GM12878 (cell line): ENCODE measurements around the gene FGFR1OP2. TPM values are rescaled to one million over a fixed set of nuclear protein-coding genes. Genes with fewer than 3 reads are reported as not detected.
A peak's percentile ranks its signal among the peaks of the same experiment; 100 is the strongest.

Experiments used
- ATAC-seq: fragments of 200-7000 bp; cut with Tn5 transposase; 3 replicates; pipeline ENCODE4 v1.9.1; 2020; ENCODE audit warnings: mild to moderate bottlenecking, moderate library complexity
- BruUV-seq: library from RNA; stranded (reverse); fragments of 400-500 nt; replicated peaks from 2 replicates; lab custom pipeline; 2021; lab: Mats Ljungman, UMichigan
- CTCF ChIA-PET: fragments of 300-600 bp; sonication (Branson Sonifier 250); formaldehyde crosslinking; extraction: SDS; loops from one replicate; lab custom pipeline; 2021; ENCODE audit warnings: inconsistent platforms; lab: Yijun Ruan, JAX
- POLR2A ChIA-PET: fragments of 350-600 bp; formaldehyde crosslinking; extraction: SDS; loops from one replicate; lab custom pipeline; 2021; ENCODE audit warnings: inconsistent platforms; lab: Charles Lee
- RAD21 ChIA-PET: fragments of 300-600 bp; sonication (Branson Sonifier 250); formaldehyde crosslinking; loops from one replicate; lab custom pipeline; 2023; ENCODE audit warnings: antibody characterized with exemption; ENCODE audit not compliant: unreplicated experiment; lab: Charles Lee
- SMC1A ChIA-PET: fragments of 300-600 bp; sonication (Branson Sonifier 250); formaldehyde crosslinking; loops from one replicate; lab custom pipeline; 2023; ENCODE audit not compliant: unreplicated experiment, uncharacterized antibody; lab: Charles Lee
- DNase-seq: peaks from one replicate; pipeline ENCODE4 v3.0.0-alpha.2; 2011; ENCODE audit warnings: low read depth, low spot score
- FAIRE-seq: peaks from 3 replicates; lab custom pipeline; 2011; peaks lifted over from hg19 to GRCh38; lab: Jason Lieb, UNC
- H2AFZ ChIP-seq: 2 replicates; pipeline ENCODE4 v1.6.0; 2011; ENCODE audit warnings: low read depth, low read length, control low read depth; ENCODE audit not compliant: control insufficient read depth
- H3K27ac ChIP-seq: 2 replicates; pipeline ENCODE4 v1.5.1; 2011; ENCODE audit warnings: control low read depth; ENCODE audit not compliant: control insufficient read depth, insufficient read depth
- H3K27me3 ChIP-seq, 2 experiments: replicated peaks in 1 of 2; 2 replicates each; pipeline versions ENCODE4 v1.6.0 to v1.6.1; 2011; ENCODE audit warnings: low read length in 1 of 2; ENCODE audit not compliant: control insufficient read depth in 2 of 2, insufficient read depth in 2 of 2
- H3K36me3 ChIP-seq, 2 experiments: 2 replicates each; pipeline ENCODE4 v1.5.1; 2011; ENCODE audit warnings: low read length in 1 of 2; ENCODE audit not compliant: control insufficient read depth in 2 of 2, insufficient read depth in 2 of 2
- H3K4me1 ChIP-seq: 2 replicates; pipeline ENCODE4 v1.6.1; 2011; ENCODE audit warnings: mild to moderate bottlenecking, low read length, moderate library complexity, mixed read lengths; ENCODE audit not compliant: control insufficient read depth, insufficient read depth
- H3K4me2 ChIP-seq: 2 replicates; pipeline ENCODE4 v1.6.0; 2011; ENCODE audit warnings: control low read depth; ENCODE audit not compliant: control insufficient read depth, insufficient read depth
- H3K4me3 ChIP-seq: fragments of 200-600 bp; sonication (generic); 2 replicates; pipeline ENCODE4 v1.5.1; 2016
- H3K79me2 ChIP-seq: 2 replicates; pipeline ENCODE4 v1.6.0; 2011; ENCODE audit warnings: low read length; ENCODE audit not compliant: control insufficient read depth, insufficient read depth
- H3K9ac ChIP-seq: 2 replicates; pipeline ENCODE4 v1.8.0; 2011; ENCODE audit warnings: low read length, control low read depth, mixed read lengths; ENCODE audit not compliant: control insufficient read depth, insufficient read depth
- H3K9me3 ChIP-seq: replicated peaks from 3 replicates; pipeline ENCODE4 v1.5.1; 2011; ENCODE audit warnings: mild to moderate bottlenecking, low read length; ENCODE audit not compliant: control insufficient read depth, insufficient read depth
- H4K20me1 ChIP-seq: 2 replicates; pipeline ENCODE4 v1.6.0; 2011; ENCODE audit not compliant: control insufficient read depth, insufficient read depth
- CBFB ChIP-seq: IDR thresholded peaks from 2 replicates; pipeline ENCODE4 v1.6.1; 2016; ENCODE audit warnings: antibody characterized with exemption, low read depth
- CBX3 ChIP-seq: fragments of 200-600 bp; sonication (generic); IDR thresholded peaks from 2 replicates; pipeline ENCODE4 v1.6.1; 2016; ENCODE audit warnings: low read depth, borderline replicate concordance
- E2F4 ChIP-seq: IDR thresholded peaks from 2 replicates; pipeline ENCODE4 v1.6.1; 2012; ENCODE audit warnings: low read depth, low read length, improper control_type of control experiment
- MEF2A ChIP-seq: IDR thresholded peaks from 2 replicates; pipeline ENCODE4 v1.6.1; 2011; ENCODE audit warnings: low read depth, mild to moderate bottlenecking, low read length, moderate library complexity; ENCODE audit not compliant: insufficient read depth
- PAX8 ChIP-seq: fragments of 450-650 bp; IDR thresholded peaks from 2 replicates; pipeline ENCODE4 v1.6.1; 2017; ENCODE audit warnings: mild to moderate bottlenecking, moderate library complexity
- SREBF2 ChIP-seq: IDR thresholded peaks from 2 replicates; pipeline ENCODE4 v1.6.1; 2012; ENCODE audit warnings: mild to moderate bottlenecking, low read length
- STAT1 ChIP-seq: fragments of 450-650 bp; conservative IDR thresholded peaks from 2 replicates; pipeline ENCODE4 v1.6.1; 2014; ENCODE audit warnings: antibody characterized with exemption, mild to moderate bottlenecking
- SUZ12 ChIP-seq: fragments of 200-600 bp; sonication (generic); IDR thresholded peaks from one replicate; pipeline ENCODE4 v1.6.1; 2018; ENCODE audit warnings: antibody characterized with exemption, mild to moderate bottlenecking; ENCODE audit not compliant: unreplicated experiment
- TCF7 ChIP-seq: IDR thresholded peaks from 2 replicates; pipeline ENCODE4 v1.6.1; 2014; ENCODE audit warnings: antibody characterized with exemption, borderline replicate concordance
- ZNF592 ChIP-seq: fragments of 450-650 bp; IDR thresholded peaks from 2 replicates; pipeline ENCODE4 v1.6.1; 2017; ENCODE audit warnings: mild to moderate bottlenecking, moderate library complexity
- whole genome bisulfite sequencing: methylation state at CpG from one replicate; pipeline ENCODE4 v1.1.6; 2016; ENCODE audit warnings: low lambda C conversion rate; ENCODE audit not compliant: insufficient replicate concordance, insufficient coverage; ENCODE audit errors: missing lambda C conversion rate; 5-methylcytosine and 5-hydroxymethylcytosine counted together
- in situ Hi-C: fragments of 300-500 bp; cut with MboI; formaldehyde crosslinking; loops from 9 replicates; pipeline ENCODE4 v1.14.3; 2018; ENCODE audit warnings: mixed read lengths
- intact Hi-C: fragments of 100-400 bp; cut with micrococcal nuclease; formaldehyde crosslinking; loops from one replicate; pipeline ENCODE4 v1.14.2; 2022; ENCODE audit not compliant: unreplicated experiment
- polyA plus RNA-seq, 11 experiments: library from polyadenylated mRNA; depleted of rRNA in 4 of 11; unstranded in 6 of 11; stranded (reverse) in 5 of 11; fragments of >200 nt; fragmentation: Nextera tagmentation in 4 of 11; fragmentation: Illumina TruSeq in 1 of 11; extraction: Ambion mirVana in 4 of 11; extraction: Trizol in 1 of 11; gene quantifications; 1 replicate in 1 of 11; 2 replicates in 10 of 11; pipeline versions ENCODE4 v1.2.1 to v1.2.3, GENCODE V29; 2011 to 2016; ENCODE audit warnings: inconsistent platforms in 2 of 11, missing spikeins in 2 of 11, low read depth in 1 of 11
- total RNA-seq, 4 experiments: library from RNA; depleted of rRNA in 3 of 4; stranded (reverse); fragments of >200 nt in 3 of 4; fragmentation: Illumina TruSeq in 1 of 4; extraction: Trizol in 1 of 4; gene quantifications; 2 replicates each; pipeline versions ENCODE4 v1.2.1 to v1.2.3, GENCODE V29; 2013 to 2021

The FGFR1OP2 gene
- total and polyA plus RNA-seq, 10 of the 15 experiments (the other 5 are each of a cell fraction or from before 2014, with no cell fraction given) = 28.5 to 59.1 (median 38.3) TPM

- no peak for FAIRE-seq
These were observed 32.2 kb upstream of the FGFR1OP2 start for GRCh38 chr12:26906024-26906423.

GRCh38 chr12:26906704-26907103, 31.6 kb upstream of the FGFR1OP2 start:
- ATAC-seq = peak; percentile 31; the same call in 2 of the 3 replicates
- no peak overlapping the region for H3K4me2 ChIP-seq
- H4K20me1 ChIP-seq = no peaks in the 10 kb centered on the region
- no peak overlapping the region for H3K27ac ChIP-seq
- ChIA-PET CTCF (no interaction called here), POLR2A (no interaction called here), RAD21 (no interaction called here), SMC1A (no interaction called here)
- in situ Hi-C loops = no loop called here
- H3K4me3 ChIP-seq = no peak overlapping the region
- no peak overlapping the region for H2AFZ ChIP-seq
- H3K9me3 ChIP-seq = peaks cover 2% of the 10 kb centered on the region; the same call in 2 of the 3 replicates
- no peak overlapping the region for H3K9ac ChIP-seq
- BruUV-seq = no TSS peak
- H3K4me1 ChIP-seq = no peaks in the 10 kb centered on the region
- H3K79me2 ChIP-seq = no peaks in the 10 kb centered on the region
- no peak for DNase-seq
- intact Hi-C loops = no loop called here
- no peaks in the 10 kb centered on the region for H3K27me3 ChIP-seq
- 100% methylated on average over 1 of the region's 1 CpG for WGBS
- FAIRE-seq = no peak
- H3K36me3 ChIP-seq = peaks cover 2 to 27% of the 10 kb centered on the region in 2 experiments
- TF ChIP-seq TCF7 = no peak
- no peak for TF ChIP-seq PAX8
- no peak for TF ChIP-seq SUZ12
- no peak for TF ChIP-seq MEF2A
- no peak for TF ChIP-seq CBFB
- TF ChIP-seq SREBF2 = no peak
- no peak for TF ChIP-seq ZNF592
- no peak for TF ChIP-seq E2F4
- TF ChIP-seq STAT1 = no peak

More at GRCh38 chr12:26906024-26906423, 32.2 kb upstream of the FGFR1OP2 start:
- BruUV-seq = no TSS peak
- in situ Hi-C loops (no loop called here), intact Hi-C loops (no loop called here)
- no peak overlapping the region for H2AFZ ChIP-seq
- H4K20me1 ChIP-seq = no peaks in the 10 kb centered on the region
- H3K4me2 ChIP-seq = no peak overlapping the region
- DNase-seq = no peak
- peaks cover 2 to 30% of the 10 kb centered on the region in 2 experiments for H3K36me3 ChIP-seq
- H3K27me3 ChIP-seq = no peaks in the 10 kb centered on the region
- ChIA-PET CTCF (no interaction called here), RAD21 (no interaction called here), POLR2A (no interaction called here), SMC1A (no interaction called here)
- H3K4me3 ChIP-seq = no peak overlapping the region
- H3K9ac ChIP-seq = no peak overlapping the region
- no peak for TF ChIP-seq CBX3
- no peaks in the 10 kb centered on the region for H3K4me1 ChIP-seq
- no peak overlapping the region for H3K27ac ChIP-seq
- 90% methylated on average over 1 of the region's 1 CpG for WGBS
- no peaks in the 10 kb centered on the region for H3K79me2 ChIP-seq
- peaks cover 2% of the 10 kb centered on the region; the same call in 2 of the 3 replicates for H3K9me3 ChIP-seq
- ATAC-seq = no peak
